GM21576 (cell line): Measurements from ENCODE around the gene PMIS2.

Experiments used
- ATAC-seq: cut with Tn5 transposase; IDR thresholded peaks from one replicate; pipeline ENCODE4 v1.9.1; 2021; ENCODE audit warnings: mild to moderate bottlenecking, moderate library complexity; ENCODE audit not compliant: unreplicated experiment

Gene PMIS2

GRCh38 chr19:35585848-35586247 is at the start of gene PMIS2:
Gene PMIS2 (plus strand): TSS chr19:35586173. CDS start chr19:35586260, 87 bp downstream.
- no peak for ATAC-seq

DNA sequence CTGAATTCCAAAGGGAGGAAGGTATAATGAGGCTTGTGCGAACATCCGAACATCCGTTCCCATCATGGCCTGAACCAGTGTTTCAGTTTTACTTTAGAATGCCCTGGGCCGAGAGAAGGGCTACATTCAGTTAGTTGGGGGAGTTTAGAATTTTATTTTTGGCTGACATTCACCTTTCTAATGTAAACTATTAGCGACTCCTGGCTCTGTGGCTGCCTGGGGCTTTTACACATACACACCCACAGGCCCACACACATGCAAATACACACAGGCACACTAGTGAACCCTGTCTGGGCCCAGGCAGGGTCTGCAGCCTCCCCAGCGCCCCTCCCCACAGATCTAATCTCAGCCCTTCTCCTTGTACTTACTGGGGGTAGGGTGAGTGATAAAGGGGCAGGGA is 46.7 kb upstream of the PMIS2 start:
- no peak for ATAC-seq

DNA sequence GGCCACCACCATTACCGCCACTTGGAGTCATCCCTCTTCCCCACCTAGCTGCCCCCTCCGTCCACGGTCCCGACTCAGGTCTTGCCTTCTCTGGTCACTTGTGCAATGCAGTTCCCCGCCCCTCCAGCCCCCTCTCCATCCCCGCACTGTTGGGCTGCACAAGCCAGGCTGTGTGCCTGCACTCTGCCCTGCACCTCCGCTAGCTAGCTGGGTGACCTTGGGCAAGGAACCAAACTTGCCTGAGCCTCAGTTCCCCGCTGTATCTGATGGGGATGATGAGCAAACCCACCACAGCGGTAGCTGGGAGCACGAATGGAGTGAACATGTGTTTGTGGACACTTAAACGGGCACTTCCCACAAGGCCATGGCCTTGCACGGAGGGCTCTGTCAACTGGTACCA is 46.1 kb upstream of the PMIS2 start:
- no peak for ATAC-seq

DNA sequence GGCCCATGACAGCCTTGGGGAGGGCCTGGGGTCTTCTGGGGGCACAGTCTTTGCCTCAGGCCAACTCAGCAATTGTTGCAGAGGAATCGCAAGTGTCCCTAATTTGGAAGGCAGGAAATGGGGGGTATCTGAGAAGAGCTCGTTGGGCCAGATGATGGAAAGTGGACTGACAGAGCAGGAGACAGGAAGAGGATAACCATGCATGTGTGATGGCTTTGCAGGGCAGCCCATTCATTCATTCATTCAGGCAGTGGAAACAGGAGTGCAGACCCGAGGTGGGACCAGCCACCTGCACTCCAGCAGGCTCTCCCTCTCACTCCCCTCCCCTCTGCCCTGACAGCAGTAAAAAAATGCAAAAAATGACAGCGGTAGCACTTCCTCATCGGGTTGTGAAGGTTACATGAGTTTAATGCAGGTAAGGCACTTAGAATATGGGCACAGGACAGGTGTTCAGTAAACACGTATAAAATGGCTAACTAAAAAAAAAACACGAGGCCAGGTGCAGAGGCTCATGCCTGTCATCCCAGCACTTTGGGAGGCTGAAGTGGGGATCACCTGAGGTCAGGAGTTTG is 45.5 kb upstream of the PMIS2 start:
- no peak for ATAC-seq

GRCh38 chr19:35542209-35542608 is 43.8 kb upstream of the PMIS2 start:
- ATAC-seq: no peak

DNA sequence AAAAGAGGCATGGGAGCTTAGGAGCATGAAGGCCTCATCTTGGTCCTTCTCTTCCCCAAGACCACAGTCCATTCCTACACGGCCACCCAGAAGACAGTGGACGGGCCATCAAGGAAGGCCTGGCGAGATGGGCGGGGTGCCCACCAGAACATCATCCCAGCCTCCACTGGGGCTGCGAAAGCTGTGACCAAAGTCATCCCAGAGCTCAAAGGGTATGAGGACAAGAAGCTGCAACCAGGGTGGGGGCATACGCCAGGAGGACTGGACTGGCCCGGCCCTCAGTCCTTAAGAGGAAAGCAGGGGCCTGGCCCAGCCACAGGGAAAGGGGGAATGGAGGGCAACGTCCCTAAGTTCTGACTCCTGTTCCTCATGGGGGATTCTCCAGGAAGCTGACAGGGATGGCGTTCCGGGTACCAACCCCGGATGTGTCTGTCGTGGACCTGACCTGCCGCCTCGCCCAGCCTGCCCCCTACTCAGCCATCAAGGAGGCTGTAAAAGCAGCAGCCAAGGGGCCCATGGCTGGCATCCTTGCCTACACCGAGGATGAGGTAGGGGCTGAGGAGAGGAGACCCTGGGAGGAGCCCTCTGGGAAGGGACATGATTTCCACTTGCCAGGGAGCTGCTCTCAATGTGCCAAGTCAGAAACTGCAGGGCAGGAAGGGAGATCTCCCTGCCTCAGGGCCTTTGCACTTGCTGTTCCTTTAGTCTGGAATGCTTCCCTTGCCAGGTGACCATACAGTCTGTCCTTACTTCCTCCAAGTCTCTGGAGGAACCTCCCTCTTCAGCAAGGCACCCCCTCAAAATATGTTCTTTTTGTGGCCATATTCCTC is 42.5 kb upstream of the PMIS2 start:
- ATAC-seq: no peak

DNA sequence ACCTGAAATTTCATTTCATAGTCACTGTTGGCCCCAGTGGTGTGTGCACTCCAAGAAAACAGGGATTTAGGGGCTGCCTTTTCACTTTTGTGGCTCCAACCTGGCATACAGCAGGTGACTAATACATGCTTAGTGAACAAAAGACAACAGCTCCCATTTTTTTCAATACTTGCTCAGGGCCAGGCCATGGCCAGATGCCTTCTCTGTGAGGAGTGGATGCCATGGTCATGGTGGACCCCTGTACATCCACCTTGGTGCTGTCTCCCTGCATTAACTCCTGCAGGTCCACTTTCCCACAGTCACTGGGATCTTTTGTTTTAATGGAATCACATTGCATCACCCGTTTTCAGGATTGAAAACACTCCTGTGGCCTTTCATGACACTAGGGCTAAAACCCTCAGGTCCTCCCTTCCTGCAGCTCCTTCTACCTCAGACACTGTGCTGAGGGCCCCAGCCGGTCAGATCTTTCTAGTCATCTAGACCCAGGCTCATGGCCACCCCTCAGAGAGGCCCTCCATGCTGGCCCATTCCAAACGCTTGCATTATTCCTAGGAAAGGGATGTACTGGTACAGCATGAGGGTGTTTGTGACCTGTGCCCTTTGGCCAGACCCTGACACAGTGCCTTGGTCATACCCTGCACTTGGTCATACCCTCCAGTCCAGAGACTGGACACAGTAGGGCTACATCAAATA is 41.7 kb upstream of the PMIS2 start:
- no peak for ATAC-seq

DNA sequence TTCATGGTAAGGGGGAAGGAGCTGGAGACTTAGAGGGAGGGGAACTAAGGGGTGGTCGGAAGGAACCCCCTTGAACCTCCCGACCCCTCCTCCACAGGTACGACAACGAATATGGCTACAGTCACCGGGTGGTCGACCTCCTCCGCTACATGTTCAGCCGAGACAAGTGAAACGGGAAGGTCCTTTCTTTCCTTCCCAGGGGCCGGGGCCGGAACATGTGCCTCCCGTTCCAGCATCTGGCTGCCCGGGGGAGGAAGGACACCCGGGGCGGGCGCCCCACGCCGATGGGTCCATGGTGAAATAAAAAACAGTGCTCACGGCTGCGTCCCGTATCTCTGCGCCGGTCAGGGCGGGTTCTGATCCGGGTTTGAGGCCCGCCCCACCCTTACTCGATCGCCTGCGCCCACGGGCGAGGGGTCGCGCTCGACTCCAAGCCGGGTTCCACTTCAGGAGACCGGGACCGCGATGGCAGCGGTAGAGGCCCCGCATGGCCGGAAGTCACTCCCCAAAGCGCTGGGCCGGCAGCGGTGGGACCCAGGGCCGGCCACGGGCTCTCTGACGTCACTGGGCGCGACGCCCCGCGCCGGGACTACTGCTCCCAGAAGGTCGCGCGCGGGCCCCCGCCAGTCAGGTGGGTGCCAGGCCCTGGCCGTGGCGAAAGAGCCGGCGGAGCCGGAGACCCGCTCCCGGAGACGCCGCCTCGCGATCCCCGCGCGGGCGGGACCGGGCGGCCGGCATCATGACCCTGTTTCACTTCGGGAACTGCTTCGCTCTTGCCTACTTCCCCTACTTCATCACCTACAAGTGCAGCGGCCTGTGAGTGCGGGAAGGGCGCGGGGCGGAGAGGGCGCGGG is 40.7 kb upstream of the PMIS2 start, which contains the start of gene TMEM147:
Gene TMEM147 (plus strand): TSS at position 626 of the 854 bp plus-strand sequence. CDS start 114 bp downstream, at position 740.
- ATAC-seq: peak; percentile 70

DNA sequence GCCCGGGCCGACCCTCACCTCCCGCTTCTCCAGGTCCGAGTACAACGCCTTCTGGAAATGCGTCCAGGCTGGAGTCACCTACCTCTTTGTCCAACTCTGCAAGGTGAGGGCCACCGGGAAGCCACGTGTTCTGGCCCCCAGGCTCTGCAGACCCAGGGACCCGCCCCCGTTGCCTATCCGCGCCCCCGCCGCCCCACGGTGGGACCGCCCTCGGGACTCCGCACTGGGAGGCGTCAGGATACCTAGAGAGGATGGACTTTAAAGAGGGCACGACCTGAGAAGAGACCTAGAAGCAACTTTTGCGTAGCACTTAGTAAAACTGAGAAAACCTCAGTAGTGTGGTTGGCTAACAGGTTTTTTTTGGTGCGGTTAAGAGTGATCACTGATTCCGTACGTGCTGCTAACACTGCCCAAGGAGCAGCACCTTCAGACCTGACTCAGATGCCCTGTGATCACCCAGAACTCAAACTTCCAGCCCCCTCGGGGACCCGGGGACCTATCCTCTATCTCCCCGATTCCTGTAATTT is 40.1 kb upstream of the PMIS2 start:
- ATAC-seq: peak; percentile 26

DNA sequence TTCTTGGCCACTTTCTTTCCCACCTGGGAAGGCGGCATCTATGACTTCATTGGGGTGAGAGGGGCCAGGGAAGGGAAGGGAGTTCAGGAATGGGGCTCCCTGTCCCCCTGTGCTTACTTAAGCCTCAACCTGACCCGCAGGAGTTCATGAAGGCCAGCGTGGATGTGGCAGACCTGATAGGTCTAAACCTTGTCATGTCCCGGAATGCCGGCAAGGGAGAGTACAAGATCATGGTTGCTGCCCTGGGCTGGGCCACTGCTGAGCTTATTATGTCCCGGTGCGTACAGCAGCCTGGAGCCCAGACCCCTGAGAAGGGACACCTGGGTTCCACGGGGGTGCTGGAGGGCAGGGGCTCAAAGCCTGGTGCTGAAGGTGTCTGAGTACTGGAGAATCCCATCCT is 39.4 kb upstream of the PMIS2 start:
- no peak for ATAC-seq

GRCh38 chr19:35549174-35549788 is 36.7 kb upstream of the PMIS2 start:
- no peak for ATAC-seq

- ATAC-seq: no peak
Observed at GRCh38 chr19:35549879-35550523, 36.0 kb upstream of the PMIS2 start.

- no peak for ATAC-seq
Observed at GRCh38 chr19:35551091-35551810, 34.7 kb upstream of the PMIS2 start.

- no peak for ATAC-seq
Observed at GRCh38 chr19:35552534-35553384, 33.2 kb upstream of the PMIS2 start.

DNA sequence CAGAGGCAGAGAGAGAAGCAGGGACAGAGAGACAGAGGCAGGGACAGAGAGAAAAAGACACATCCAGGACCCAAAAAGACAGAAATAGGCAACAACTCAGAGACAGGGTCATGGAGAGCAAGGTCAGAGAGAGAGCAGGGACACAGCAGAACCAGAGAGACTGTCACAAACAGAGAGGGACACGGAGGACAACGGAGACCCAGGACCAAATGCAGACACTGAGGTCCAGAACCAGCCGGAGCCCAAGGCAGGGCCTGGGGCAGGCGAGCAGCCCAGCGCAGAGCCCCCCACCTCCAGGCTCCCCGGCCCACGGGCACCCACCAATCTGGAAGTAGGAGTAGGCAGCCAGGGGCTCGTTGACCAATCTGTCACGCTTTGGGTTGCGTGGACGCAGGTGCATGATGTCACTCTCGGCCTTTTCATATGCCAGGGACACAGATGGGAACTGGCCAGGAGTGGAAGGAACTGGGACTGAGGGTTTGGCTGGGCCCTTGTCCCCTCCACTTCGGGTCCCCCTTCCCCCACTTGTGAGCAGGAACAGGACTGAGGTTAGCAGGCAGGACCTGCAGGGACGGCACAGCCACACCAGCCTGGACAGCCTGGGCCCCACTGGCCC is 32.5 kb upstream of the PMIS2 start:
- no peak for ATAC-seq

DNA sequence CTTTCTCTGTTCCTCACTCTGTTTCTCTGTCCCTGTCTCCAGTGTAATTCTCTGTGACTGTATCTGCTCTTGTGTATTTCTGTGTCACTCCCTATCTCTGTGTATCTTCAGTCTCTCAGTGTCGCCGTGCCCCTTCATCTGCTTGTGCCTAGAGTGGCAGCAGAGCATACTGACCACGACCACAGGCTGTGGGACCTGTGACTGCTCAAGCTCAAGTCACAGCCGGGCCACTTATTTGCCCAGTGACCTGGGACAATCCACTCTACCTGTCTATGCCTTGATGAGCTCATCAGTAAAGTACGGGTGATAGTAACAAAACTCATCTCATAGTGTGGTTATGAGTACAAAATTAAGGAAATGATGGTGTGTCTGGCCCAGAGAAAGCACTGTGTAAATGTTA is 31.9 kb upstream of the PMIS2 start:
- no peak for ATAC-seq

GRCh38 chr19:35555301-35556005 is 30.5 kb upstream of the PMIS2 start:
- ATAC-seq: no peak
